Activated CD4-positive, alpha-beta T cell treated with anti-CD3 and anti-CD28 coated beads, Interleukin-2, amount 50 U/mL, for 48 hours (primary cell): ENCODE data around the gene RNF126.

ENCODE experiments used
- DNase-seq, 2 experiments: peaks; one replicate each; pipeline ENCODE4 v3.0.0-alpha.2; 2020

Gene RNF126

DNA sequence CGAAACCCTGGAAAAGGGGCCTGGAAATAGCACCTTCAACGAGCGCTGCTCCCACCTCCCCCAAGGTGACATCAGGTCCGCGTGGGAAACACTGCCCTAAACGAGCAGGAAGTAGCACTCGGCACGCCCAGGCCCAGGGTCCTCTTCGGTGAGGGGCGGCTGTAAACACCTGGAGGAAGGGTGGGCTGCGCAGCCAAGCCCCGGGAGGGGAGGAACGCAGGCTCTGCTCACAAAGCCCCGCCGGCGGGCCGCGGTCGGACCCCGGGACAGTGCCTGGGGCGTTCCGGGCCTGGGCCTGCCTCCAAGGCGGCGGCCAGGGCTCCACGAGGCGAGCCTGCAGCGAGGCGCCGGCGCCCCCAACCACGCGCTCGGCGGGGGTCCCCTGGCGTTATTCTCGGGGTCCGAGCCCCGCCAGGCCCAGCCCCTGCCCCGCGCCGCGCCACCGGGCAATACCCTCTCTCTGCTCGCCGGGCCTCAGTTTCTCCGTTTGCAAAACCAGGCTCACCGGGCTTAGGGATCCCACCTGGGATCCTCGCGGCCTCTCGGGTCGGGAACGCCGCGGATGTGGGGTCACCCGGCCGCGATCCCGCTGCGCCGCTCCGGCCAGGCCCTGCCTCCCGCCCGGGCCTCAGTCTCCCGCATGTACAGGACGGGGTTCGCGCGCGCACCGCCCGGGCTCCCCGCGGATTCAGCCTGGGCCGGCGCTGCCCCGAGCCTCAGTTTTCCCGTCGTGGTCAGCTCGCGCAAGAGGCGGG lies 630 bp downstream of the RNF126 start:
- peak; percentile 70 to 80 for DNase-seq

GRCh38 chr19:661427-662196 lies 1.4 kb downstream of the RNF126 start:
- DNase-seq = peak; percentile 69 to 74

DNA sequence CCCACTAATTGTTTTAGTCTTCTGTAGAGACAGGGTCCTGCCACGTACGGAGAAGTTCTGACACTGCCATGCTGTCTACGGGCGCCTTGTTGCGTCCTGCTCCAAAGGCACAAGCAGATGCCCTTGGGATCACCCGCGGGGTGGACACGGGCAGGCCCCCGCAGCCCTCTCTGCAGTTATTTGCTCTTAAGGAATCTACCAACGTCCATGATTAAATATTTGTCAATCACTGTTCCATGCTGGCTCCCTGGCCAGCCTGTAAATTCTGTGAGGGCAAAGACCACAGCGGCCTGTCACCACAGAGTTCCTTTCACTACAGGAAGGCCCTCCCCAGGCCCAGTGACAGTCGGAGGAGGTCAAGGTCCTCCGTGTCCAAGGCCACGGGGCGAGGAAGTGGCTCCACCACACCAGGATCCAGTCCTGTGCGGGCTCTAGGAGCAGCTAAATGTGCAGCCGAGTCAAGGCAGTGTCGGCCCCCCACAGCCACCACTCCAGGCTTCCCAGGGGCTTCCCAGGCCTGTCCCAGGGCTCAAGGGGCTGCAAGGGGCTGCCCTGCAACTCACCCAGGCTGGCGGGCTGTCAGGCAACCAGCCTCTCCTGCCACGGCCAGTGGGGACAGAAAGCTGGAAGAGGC lies 2.1 kb downstream of the RNF126 start:
- no peak for DNase-seq

- peak; percentile 30 to 45 for DNase-seq
Measured at GRCh38 chr19:658916-659839, 3.8 kb downstream of the RNF126 start.

- no peak for DNase-seq
Measured at GRCh38 chr19:658059-658839, 4.8 kb downstream of the RNF126 start.

- DNase-seq = no peak
Measured at GRCh38 chr19:657611-658010, 5.4 kb downstream of the RNF126 start.

GRCh38 chr19:656751-657559 lies 6.1 kb downstream of the RNF126 start:
- no peak for DNase-seq

DNA sequence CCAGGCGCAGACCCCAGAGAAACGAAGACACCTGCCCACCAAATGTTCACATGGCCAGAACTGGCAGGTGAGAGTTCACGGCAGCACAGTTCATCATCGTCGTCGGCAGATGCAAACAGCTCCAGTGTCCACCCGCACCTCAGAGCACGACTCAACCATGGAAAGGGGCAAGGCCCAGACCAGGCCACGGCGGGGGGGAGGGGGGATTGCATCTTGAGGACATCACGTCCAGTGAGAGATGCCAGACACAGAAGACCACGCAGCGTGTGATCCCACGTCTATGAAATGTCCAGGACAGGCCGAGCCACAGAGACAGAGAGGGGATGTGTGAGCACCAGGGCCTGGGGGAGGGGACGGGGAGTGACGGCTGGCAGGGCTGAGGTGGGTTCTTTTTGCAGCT lies 7.3 kb downstream of the RNF126 start:
- no peak for DNase-seq

- no peak for DNase-seq
Measured at GRCh38 chr19:653425-653824, 9.6 kb downstream of the RNF126 start.

DNA sequence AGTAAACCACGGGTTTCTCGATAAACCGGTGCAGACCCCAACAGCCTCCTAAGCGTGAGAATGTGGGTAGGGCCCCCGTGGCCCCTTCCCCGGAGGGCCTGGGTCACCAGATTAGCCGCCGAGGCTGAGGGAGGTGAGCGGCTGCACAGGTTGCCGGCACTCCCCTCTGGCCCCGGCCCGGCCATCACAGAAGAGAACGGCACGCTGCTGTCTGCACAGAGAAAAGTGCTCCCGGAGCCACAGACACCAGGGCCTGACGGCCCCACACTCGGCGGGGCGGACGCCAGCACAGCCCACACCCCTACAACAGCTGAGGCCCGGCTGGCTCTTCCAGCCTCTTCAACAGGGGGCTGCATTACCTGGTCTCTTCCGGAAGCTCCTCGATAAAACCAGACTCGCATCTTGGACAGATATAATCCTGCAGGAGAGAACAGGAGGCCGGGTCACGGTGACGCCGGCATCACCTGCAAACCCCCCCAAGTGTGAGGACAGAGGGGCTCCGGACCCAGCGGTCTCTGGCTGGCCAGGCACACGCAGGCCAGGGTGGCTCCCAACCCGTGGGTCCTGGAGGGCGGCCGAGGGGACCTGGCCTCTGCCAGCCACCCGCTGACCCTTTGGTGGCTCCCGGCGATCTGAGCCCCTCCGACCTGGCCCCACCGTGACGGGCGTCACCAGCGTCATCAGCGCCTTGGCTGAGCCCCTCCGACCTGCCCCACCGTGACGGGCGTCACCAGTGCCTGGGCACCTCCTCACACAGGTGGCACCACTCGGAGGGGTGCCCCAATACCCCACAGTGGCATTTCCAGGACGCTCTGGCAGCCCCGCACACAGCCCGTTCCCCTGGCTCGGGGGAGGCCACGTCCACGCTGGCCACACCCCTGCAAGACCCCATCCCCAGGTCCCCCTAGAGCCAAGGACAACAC lies 10.3 kb downstream of the RNF126 start:
- DNase-seq = no peak

- DNase-seq = no peak
Measured at GRCh38 chr19:651991-652390, 11.0 kb downstream of the RNF126 start.

GRCh38 chr19:651114-651818 lies 11.7 kb downstream of the RNF126 start:
- no peak for DNase-seq

GRCh38 chr19:650121-650520 lies 12.9 kb downstream of the RNF126 start:
- no peak for DNase-seq

DNA sequence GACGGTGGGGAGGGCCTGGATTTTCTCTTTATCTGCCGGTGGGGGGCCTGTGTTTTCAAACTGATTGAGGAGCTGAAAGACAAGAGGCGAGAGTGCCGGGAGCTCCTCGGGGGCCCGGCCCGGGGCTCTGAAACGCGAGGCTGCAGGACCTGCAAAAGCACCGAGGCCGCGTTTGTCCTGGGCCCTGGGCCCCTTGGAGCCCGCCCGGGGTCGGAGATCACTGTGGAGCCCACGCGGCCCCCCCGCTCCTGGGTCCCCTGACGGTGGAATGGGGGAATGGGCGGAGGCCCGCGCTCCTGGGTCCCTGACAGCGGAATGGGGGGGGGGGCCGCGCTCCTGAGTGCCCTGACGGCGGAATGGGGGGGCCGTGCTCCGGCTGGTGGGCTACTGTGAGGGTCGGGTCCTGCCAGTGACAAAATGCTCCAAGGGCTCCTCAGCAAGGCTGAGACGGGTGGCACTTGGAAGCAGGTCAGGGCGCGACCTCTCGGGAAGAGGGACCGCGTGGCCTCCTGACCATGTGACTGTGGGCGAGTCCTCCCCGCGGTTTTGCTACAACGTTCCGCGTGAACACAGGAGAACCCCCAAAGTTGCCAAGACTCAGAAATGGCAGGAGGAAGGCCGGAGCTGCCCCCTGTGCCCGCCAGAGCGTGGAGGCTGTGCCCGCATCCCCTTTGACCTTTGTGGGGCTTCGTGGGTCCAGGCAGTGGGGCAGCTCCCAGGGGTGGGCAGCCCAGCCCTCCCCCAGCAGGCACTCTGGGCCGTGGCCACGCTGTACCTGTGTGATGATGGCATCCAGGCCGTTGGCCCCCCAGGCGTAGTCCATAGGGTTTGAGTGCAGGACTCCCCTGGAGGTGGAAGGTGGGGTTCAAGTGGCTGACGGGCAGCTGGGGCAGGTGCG lies 13.9 kb downstream of the RNF126 start:
- DNase-seq = no peak

DNA sequence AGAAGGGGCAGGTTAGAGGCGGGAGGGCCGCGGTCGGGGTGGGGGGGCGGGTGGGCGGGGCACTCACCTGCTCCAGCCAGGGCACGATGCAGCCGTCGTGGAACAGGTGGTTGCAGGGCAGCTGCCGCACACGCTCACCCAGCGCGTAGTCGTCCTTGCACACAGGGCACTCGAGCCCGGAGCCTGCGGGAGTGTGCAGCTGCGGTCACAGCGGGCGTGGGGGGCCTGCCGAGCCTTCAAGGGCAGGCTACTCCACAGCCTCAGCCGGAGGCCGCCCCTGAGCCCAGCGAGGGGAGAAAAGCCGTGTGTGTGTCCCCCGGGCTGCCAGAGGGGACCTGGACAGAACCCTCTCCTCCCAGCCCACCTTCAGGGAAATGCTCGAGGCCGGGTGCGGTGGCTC lies 14.7 kb downstream of the RNF126 start:
- DNase-seq = no peak

- no peak for DNase-seq
Measured at GRCh38 chr19:647566-648284, 15.3 kb downstream of the RNF126 start.

- DNase-seq = no peak
Measured at GRCh38 chr19:646779-647565, 16.0 kb downstream of the RNF126 start.
